ENCODE data around the gene PRRG2.

The PRRG2 gene

DNA sequence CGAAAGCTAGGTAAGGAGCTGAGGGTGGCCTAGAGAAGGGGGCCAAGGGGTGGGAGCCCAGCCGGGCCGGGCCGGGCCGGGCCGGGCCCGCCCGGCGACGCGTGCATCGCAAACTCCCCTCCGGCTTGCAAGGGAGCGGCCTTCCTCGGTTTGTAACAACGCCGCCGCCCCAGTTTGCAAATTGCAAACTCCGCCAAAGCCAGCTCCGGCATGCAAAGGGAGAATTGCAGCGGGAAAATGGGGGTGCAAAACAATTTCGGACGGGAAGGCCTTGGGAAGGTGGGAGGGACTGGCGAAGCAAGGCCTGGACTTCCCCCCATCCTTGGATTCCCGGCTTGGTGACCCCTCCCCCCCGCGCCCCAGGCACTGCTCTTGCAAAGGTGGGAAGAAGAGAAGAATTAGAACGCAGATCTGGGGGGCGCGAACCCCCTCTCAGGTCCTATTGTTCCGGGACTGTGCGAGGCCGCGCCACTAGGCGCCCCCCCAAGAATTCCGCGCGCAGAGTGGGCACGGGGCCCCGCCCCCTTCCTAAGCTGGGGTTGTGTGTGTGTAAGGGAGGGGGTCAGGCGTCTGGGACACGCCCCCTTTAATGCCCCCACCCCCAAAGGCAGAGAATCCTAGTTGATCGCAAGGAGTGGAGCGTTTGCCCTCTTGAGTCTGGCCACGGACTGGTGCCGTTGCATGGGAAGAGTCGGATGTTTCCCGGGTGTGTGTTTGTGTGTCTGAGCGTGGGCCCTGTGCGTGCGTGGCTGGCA is 10.8 kb downstream of the PRRG2 start (continued):
- TF ChIP-seq RBAK (tag by site-specific recombination; IDR thresholded peaks at IDR 0.05) = no peak
- no peak for TF ChIP-seq SETDB1 (IDR thresholded peaks at IDR 0.05; ENCODE audit: insufficient read length, low read length)
- TF ChIP-seq ZNF529 (tag by site-specific recombination; IDR thresholded peaks at IDR 0.05; ENCODE audit: insufficient replicate concordance) = no peak
- no peak for TF ChIP-seq ZNF184 (tag by site-specific recombination; IDR thresholded peaks at IDR 0.05)
- no peak for TF ChIP-seq ZNF16 (tag by site-specific recombination; IDR thresholded peaks at IDR 0.05; ENCODE audit: low read depth)
- TF ChIP-seq, protein P1, sequence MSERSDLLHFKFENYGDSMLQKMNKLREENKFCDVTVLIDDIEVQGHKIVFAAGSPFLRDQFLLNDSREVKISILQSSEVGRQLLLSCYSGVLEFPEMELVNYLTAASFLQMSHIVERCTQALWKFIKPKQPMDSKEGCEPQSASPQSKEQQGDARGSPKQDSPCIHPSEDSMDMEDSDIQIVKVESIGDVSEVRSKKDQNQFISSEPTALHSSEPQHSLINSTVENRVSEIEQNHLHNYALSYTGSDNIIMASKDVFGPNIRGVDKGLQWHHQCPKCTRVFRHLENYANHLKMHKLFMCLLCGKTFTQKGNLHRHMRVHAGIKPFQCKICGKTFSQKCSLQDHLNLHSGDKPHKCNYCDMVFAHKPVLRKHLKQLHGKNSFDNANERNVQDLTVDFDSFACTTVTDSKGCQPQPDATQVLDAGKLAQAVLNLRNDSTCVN (tag by site-specific recombination; optimal IDR thresholded peaks at IDR 0.05) = peak; percentile 73
- TF ChIP-seq ZNF558 (tag by site-specific recombination; IDR thresholded peaks at IDR 0.05) = no peak
- TF ChIP-seq ZSCAN30 (tag by site-specific recombination; IDR thresholded peaks at IDR 0.05) = no peak; the same call in 1 of the 2 replicates
- no peak for TF ChIP-seq ZNF791 (tag by site-specific recombination; IDR thresholded peaks at IDR 0.05)
- TF ChIP-seq ZFP41 (tag by site-specific recombination; IDR thresholded peaks at IDR 0.05; ENCODE audit: borderline replicate concordance) = no peak
- TF ChIP-seq ZNF133 (tag by site-specific recombination; IDR thresholded peaks at IDR 0.05) = no peak
- no peak for TF ChIP-seq ZNF670 (tag by site-specific recombination; IDR thresholded peaks at IDR 0.05; ENCODE audit: low read depth)
- TF ChIP-seq, protein P2, sequence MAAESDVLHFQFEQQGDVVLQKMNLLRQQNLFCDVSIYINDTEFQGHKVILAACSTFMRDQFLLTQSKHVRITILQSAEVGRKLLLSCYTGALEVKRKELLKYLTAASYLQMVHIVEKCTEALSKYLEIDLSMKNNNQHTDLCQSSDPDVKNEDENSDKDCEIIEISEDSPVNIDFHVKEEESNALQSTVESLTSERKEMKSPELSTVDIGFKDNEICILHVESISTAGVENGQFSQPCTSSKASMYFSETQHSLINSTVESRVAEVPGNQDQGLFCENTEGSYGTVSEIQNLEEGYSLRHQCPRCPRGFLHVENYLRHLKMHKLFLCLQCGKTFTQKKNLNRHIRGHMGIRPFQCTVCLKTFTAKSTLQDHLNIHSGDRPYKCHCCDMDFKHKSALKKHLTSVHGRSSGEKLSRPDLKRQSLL (tag by site-specific recombination; IDR thresholded peaks at IDR 0.05) = no peak
- no peak for TF ChIP-seq ZBTB21 (tag by site-specific recombination; IDR thresholded peaks at IDR 0.05)
- TF ChIP-seq ZNF362 (tag by site-specific recombination; IDR thresholded peaks at IDR 0.05) = no peak
- no peak for TF ChIP-seq OSR2 (tag by site-specific recombination; IDR thresholded peaks at IDR 0.05)
- TF ChIP-seq ZNF610 (tag by site-specific recombination; IDR thresholded peaks at IDR 0.05; ENCODE audit: borderline replicate concordance) = no peak
- no peak for TF ChIP-seq ZNF548 (tag by site-specific recombination; IDR thresholded peaks at IDR 0.05)
- TF ChIP-seq ELK4 (IDR thresholded peaks at IDR 0.05; ENCODE audit: borderline replicate concordance, low read depth, low read length) = no peak
- TF ChIP-seq ZBTB8A (tag by site-specific recombination; IDR thresholded peaks at IDR 0.05) = no peak
- TF ChIP-seq ZNF707 (tag by site-specific recombination; IDR thresholded peaks at IDR 0.05) = no peak
- no peak for TF ChIP-seq ZNF626 (tag by site-specific recombination; IDR thresholded peaks at IDR 0.05)
- no peak for TF ChIP-seq ZNF571 (tag by site-specific recombination; IDR thresholded peaks at IDR 0.05)
- TF ChIP-seq, protein P3, sequence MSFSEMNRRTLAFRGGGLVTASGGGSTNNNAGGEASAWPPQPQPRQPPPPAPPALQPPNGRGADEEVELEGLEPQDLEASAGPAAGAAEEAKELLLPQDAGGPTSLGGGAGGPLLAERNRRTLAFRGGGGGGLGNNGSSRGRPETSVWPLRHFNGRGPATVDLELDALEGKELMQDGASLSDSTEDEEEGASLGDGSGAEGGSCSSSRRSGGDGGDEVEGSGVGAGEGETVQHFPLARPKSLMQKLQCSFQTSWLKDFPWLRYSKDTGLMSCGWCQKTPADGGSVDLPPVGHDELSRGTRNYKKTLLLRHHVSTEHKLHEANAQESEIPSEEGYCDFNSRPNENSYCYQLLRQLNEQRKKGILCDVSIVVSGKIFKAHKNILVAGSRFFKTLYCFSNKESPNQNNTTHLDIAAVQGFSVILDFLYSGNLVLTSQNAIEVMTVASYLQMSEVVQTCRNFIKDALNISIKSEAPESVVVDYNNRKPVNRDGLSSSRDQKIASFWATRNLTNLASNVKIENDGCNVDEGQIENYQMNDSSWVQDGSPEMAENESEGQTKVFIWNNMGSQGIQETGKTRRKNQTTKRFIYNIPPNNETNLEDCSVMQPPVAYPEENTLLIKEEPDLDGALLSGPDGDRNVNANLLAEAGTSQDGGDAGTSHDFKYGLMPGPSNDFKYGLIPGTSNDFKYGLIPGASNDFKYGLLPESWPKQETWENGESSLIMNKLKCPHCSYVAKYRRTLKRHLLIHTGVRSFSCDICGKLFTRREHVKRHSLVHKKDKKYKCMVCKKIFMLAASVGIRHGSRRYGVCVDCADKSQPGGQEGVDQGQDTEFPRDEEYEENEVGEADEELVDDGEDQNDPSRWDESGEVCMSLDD (tag by site-specific recombination; IDR thresholded peaks at IDR 0.05) = peak; percentile 99
- no peak for TF ChIP-seq ZSCAN16 (tag by site-specific recombination; IDR thresholded peaks at IDR 0.05)
- no peak for TF ChIP-seq MEIS1 (CRISPR knock-in tag; IDR thresholded peaks at IDR 0.05; ENCODE audit: borderline replicate concordance)
- TF ChIP-seq ZFP3 (tag by site-specific recombination; IDR thresholded peaks at IDR 0.05; ENCODE audit: low read depth) = no peak
- no peak for TF ChIP-seq ZNF555 (tag by site-specific recombination; conservative IDR thresholded peaks at IDR 0.05)
- no peak for TF ChIP-seq ZNF148 (tag by site-specific recombination; IDR thresholded peaks at IDR 0.05; ENCODE audit: borderline replicate concordance)
- TF ChIP-seq OVOL3 (tag by site-specific recombination; IDR thresholded peaks at IDR 0.05) = no peak
- no peak for TF ChIP-seq ZNF350 (tag by site-specific recombination; IDR thresholded peaks at IDR 0.05)
- no peak for TF ChIP-seq ZNF585B (tag by site-specific recombination; IDR thresholded peaks at IDR 0.05)

Data from HEK293 (cell line).